Neural crest cell (in vitro differentiated cells): ENCODE results near the gene SLC26A6. TPM values are rescaled to one million over a fixed set of nuclear protein-coding genes. Genes with fewer than 3 reads are reported as not detected.

Experiments
- DNase-seq: peaks from one replicate; pipeline ENCODE4 v3.0.0; 2021; ENCODE audit warnings: low read depth, mixed read lengths, low spot score
- H3K27ac Mint-ChIP-seq: one replicate; pipeline ENCODE4 v1.8.0; 2021; ENCODE audit warnings: mild to moderate bottlenecking, mixed read lengths; ENCODE audit not compliant: unreplicated experiment
- H3K27me3 Mint-ChIP-seq: 2 replicates; pipeline ENCODE4 v1.8.0; 2021; ENCODE audit warnings: low read depth, mild to moderate bottlenecking, mixed read lengths
- H3K36me3 Mint-ChIP-seq: 2 replicates; pipeline ENCODE4 v1.8.0; 2021; ENCODE audit warnings: low read depth, mild to moderate bottlenecking, mixed read lengths
- H3K4me1 Mint-ChIP-seq: 2 replicates; pipeline ENCODE4 v1.8.0; 2021; ENCODE audit warnings: mixed read lengths
- H3K4me3 Mint-ChIP-seq: one replicate; pipeline ENCODE4 v1.8.0; 2021; ENCODE audit warnings: mild to moderate bottlenecking, mixed read lengths
- H3K9me3 Mint-ChIP-seq: 2 replicates; pipeline ENCODE4 v1.8.0; 2021; ENCODE audit warnings: mixed read lengths
- total RNA-seq: library from RNA; stranded (reverse); gene quantifications from 2 replicates; pipeline ENCODE4 v1.2.1, GENCODE V29; 2021
- TF ChIP-seq, protein P1 (sequence below): fragments of 200-600 bp; sonication (generic); conservative IDR thresholded peaks from 2 replicates; pipeline ENCODE4 v1.5.0; 2021; ENCODE audit warnings: antibody characterized with exemption, mild to moderate bottlenecking

Gene SLC26A6
- total RNA-seq, 1 donor from 2014 or later, result 57.4 TPM

DNA sequence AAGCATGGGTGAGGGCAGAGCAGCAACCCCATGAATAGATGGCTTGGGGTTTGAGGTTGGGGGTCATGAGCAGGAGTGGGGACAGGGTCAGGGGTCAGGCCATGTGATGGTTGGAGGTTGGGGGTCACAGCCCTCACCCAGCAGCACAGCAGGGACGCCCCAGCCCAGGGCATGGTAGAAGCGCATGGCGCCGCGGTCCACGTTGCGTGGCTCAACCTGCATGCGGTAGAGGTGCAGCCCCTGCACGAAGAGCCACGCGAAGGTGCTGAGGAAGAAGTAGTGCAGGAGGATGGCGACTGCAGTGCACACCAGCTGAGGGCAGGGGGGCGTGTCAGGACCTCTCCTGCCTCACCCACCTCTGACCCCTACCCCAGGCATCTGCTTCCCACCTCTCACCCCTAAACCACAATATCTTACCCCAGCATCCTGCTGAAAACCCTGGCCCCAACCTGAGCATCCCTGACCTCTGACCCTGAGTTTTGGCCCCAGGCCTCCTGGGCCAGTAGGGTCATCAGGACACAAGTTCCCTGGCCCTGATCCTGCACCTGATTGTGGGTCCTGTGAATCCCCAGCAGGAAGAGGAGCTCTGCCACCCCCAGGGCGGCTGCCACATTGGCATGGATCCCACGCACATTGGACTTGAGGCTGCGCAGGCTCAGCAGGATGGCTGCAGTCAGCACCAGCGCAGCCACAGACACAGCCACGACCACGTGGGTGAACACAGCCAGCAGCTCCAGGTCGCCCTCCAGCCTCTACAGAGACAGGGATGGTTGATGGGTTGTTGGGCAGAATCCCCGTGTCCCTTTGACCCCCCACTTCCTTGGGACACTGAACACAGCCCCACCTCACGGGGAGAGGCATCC, 9.9 kb upstream of the SLC26A6 start:
- H3K4me1 Mint-ChIP-seq, result no peaks in the 10 kb centered on the region
- H3K9me3 Mint-ChIP-seq, result no peaks in the 10 kb centered on the region
- H3K27me3 Mint-ChIP-seq, result no peaks in the 10 kb centered on the region
- DNase-seq, result no peak
- H3K36me3 Mint-ChIP-seq, result no peaks in the 10 kb centered on the region
- no peak overlapping the region for H3K4me3 Mint-ChIP-seq
- H3K27ac Mint-ChIP-seq, result no peak overlapping the region
- TF ChIP-seq, protein P1, sequence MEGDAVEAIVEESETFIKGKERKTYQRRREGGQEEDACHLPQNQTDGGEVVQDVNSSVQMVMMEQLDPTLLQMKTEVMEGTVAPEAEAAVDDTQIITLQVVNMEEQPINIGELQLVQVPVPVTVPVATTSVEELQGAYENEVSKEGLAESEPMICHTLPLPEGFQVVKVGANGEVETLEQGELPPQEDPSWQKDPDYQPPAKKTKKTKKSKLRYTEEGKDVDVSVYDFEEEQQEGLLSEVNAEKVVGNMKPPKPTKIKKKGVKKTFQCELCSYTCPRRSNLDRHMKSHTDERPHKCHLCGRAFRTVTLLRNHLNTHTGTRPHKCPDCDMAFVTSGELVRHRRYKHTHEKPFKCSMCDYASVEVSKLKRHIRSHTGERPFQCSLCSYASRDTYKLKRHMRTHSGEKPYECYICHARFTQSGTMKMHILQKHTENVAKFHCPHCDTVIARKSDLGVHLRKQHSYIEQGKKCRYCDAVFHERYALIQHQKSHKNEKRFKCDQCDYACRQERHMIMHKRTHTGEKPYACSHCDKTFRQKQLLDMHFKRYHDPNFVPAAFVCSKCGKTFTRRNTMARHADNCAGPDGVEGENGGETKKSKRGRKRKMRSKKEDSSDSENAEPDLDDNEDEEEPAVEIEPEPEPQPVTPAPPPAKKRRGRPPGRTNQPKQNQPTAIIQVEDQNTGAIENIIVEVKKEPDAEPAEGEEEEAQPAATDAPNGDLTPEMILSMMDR, result no peak

DNA sequence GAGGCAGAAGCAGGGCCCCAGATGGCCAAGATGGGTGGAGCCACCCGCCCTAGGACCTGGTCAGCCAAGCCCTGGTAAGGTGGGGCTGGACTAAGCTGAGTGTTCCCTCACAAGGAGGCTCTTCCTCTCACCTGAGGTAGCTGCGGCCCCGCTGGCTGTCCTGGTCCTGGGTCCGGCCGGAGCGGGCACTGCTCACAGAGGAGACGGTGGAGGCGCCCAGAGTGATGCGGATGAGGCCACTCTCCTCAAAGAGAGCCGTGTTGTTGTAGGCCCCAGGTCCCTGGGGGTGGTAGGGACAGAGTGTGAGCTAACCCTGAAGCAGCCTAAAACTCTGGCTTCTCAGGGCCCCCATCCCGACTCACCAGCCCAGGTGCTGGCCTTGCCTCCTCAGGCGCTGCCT, 7.3 kb upstream of the SLC26A6 start:
- no peaks in the 10 kb centered on the region for H3K36me3 Mint-ChIP-seq
- H3K27me3 Mint-ChIP-seq, result no peaks in the 10 kb centered on the region
- no peaks in the 10 kb centered on the region for H3K4me1 Mint-ChIP-seq
- H3K9me3 Mint-ChIP-seq, result no peaks in the 10 kb centered on the region
- H3K4me3 Mint-ChIP-seq, result no peak overlapping the region
- no peak for DNase-seq
- TF ChIP-seq, protein P1, result no peak
- H3K27ac Mint-ChIP-seq, result no peak overlapping the region

DNA sequence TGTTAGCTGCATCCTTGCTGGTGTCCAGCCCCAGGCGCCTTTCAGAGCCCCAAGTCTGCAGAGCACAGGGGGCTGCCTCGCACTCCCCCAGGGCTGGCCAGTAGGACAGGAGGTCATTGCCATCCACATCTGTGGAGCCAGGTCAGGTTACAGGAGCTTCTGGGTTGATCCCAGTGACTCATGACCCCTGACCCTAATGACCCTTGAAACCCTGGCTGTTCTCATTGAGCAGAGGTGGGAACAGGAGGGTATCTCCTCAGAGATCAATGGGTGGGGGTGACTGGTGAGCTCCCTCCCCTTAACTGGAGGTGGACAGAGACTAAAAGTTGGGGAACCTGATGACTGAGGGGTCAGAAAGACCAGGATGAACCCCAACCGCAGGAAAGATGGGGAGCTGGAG, 6.1 kb upstream of the SLC26A6 start:
- Mint-ChIP-seq H3K4me1 (peaks cover 12% of the 10 kb centered on the region), H3K4me3 (no peak overlapping the region), H3K27ac (peak overlapping the region; percentile 58), H3K9me3 (no peaks in the 10 kb centered on the region), H3K36me3 (no peaks in the 10 kb centered on the region), H3K27me3 (no peaks in the 10 kb centered on the region)
- DNase-seq, result no peak
- TF ChIP-seq, protein P1, result no peak

DNA sequence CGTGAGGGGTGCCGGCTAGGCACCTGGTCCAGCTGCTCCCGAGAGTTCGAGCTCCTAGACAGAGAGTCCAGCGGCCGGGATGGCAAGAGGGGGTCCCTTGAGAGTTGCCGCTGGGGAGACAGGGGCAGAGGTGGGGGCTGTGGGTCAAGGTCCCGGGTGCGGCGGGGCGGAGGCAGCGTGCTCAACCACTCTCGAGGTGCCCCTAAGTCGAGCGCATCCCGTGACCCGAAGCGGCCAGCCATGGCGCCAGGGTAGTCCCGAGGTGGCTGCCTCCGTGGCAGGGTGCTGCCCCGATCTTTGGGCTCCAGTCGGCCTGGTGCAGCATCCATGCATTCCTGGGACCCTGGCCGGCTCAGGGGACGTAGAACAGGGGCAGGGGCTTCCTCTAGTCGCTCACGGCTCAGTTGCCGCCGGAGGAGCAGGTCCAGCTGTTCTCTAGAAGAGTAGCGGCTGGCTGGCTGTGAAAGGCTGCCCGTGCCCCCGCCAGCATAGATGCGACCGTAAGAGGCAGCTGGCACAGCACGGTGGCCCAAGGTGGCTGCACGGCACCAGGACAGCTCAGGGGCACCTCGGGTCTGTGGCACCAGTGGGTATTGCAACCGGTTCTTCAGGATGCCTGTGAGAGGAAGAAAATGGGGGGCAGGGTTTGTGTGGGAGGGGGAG, 4.8 kb upstream of the SLC26A6 start:
- Mint-ChIP-seq H3K9me3 (no peaks in the 10 kb centered on the region), H3K4me3 (no peak overlapping the region), H3K27ac (no peak overlapping the region), H3K4me1 (peaks cover 22% of the 10 kb centered on the region), H3K27me3 (no peaks in the 10 kb centered on the region), H3K36me3 (no peaks in the 10 kb centered on the region)
- TF ChIP-seq, protein P1, result no peak
- no peak for DNase-seq

DNA sequence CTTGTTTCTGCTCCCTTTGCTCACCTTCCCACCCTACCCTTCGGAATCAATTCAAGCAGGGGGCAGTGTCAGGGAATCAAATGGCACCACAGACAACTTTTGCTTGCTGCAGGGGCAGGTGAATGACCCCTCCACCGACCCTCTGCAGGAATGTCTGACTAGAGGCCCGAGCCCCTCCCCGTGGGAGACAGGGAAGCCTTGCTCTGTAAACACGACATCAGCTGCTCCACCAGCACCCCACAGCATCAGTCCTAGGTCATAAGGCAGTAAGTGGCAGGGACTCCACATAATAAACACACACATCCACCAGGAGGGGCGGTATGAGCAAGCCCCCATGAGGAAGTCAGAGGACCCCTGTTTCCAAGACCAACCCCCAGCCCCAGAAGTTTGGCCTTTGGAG, 2.0 kb upstream of the SLC26A6 start:
- no peak for DNase-seq
- TF ChIP-seq, protein P1, result no peak
- Mint-ChIP-seq H3K27me3 (no peaks in the 10 kb centered on the region), H3K9me3 (no peaks in the 10 kb centered on the region), H3K36me3 (no peaks in the 10 kb centered on the region), H3K27ac (peak overlapping the region; percentile 20), H3K4me3 (peak overlapping the region; percentile 89), H3K4me1 (peaks cover 32% of the 10 kb centered on the region)
